A549 (cell line): ENCODE results near the gene SUGP1.

ENCODE experiments used
- NFE2L2 ChIP-seq: fragments of 150-350 bp; conservative IDR thresholded peaks from 2 replicates; pipeline ENCODE4 v1.6.1; 2014; ENCODE audit warnings: low read length
- POLR2A ChIP-seq: IDR thresholded peaks from 2 replicates; pipeline ENCODE4 v1.6.1; 2012; ENCODE audit warnings: mild to moderate bottlenecking, low read length
- RARB ChIP-seq: fragments of 250-450 bp; sonication (Bioruptor Pico); IDR thresholded peaks from 2 replicates; pipeline ENCODE4 v1.8.0; 2021; ENCODE audit warnings: mild to moderate bottlenecking, moderate library complexity
- TF ChIP-seq, protein P1 (sequence below): fragments of >200 bp; sonication (Bioruptor Twin); formaldehyde crosslinking; IDR thresholded peaks from 3 replicates; pipeline ENCODE4 v1.5.1; 2016

DNA sequence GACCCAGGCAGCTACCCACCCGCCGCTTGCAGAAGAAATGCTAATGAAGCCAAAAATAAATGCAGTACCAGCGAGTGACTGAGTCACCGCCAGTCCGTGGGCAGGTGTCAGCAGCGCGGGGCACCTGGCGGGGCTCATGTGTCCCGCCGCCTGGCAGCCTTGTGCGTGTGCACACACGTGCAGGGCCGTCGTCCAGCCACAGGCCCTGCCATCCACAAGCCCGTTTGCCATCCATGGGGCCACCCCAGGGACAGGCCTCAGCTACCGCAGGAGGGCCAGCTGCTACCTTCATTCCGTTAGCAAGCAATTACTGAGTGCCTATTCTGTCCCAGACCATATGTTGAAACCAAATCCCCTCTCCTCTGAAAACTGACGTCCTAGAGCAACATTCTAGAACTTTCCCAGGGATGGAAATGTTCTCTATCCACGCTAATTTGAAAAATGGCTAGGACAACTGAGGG lies 88.0 kb downstream of the SUGP1 start:
- TF ChIP-seq, protein P1, sequence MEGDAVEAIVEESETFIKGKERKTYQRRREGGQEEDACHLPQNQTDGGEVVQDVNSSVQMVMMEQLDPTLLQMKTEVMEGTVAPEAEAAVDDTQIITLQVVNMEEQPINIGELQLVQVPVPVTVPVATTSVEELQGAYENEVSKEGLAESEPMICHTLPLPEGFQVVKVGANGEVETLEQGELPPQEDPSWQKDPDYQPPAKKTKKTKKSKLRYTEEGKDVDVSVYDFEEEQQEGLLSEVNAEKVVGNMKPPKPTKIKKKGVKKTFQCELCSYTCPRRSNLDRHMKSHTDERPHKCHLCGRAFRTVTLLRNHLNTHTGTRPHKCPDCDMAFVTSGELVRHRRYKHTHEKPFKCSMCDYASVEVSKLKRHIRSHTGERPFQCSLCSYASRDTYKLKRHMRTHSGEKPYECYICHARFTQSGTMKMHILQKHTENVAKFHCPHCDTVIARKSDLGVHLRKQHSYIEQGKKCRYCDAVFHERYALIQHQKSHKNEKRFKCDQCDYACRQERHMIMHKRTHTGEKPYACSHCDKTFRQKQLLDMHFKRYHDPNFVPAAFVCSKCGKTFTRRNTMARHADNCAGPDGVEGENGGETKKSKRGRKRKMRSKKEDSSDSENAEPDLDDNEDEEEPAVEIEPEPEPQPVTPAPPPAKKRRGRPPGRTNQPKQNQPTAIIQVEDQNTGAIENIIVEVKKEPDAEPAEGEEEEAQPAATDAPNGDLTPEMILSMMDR = no peak
- TF ChIP-seq RARB (CRISPR knock-in tag) (no peak), POLR2A (no peak), NFE2L2 (no peak)
